Colonic mucosa (tissue), 4 donors: ENCODE data around the gene MMP13. TPM values are rescaled to one million over a fixed set of nuclear protein-coding genes. Genes with fewer than 3 reads are reported as not detected.
"Not testable (repeated sequence)": the region's sequence is repeated elsewhere in the genome, so short reads cannot be mapped to it uniquely, and the experiment has no call there.

Experiments
- DNase-seq: peaks from one replicate; pipeline ENCODE4 v3.0.0-alpha.2; 2020
- H3K27ac ChIP-seq: fragments of 200-600 bp; one replicate; pipeline ENCODE4 v1.8.0; 2021
- H3K27me3 ChIP-seq: fragments of 200-600 bp; one replicate; pipeline ENCODE4 v1.8.0; 2021
- H3K36me3 ChIP-seq: fragments of 200-600 bp; one replicate; pipeline ENCODE4 v1.8.0; 2021
- H3K4me1 ChIP-seq: fragments of 200-600 bp; one replicate; pipeline ENCODE4 v1.8.0; 2021; ENCODE audit warnings: mild to moderate bottlenecking
- H3K4me3 ChIP-seq: fragments of 200-600 bp; one replicate; pipeline ENCODE4 v1.8.0; 2021
- H3K9ac ChIP-seq, 2 donors: one replicate each; pipeline ENCODE4 v1.7.0; 2013; ENCODE audit warnings: control low read depth in 2 of 2, low read depth in 2 of 2, low read length in 2 of 2
- H3K9me3 ChIP-seq: fragments of 200-600 bp; one replicate; pipeline ENCODE4 v1.8.0; 2021
- CTCF ChIP-seq: fragments of 200-600 bp; IDR thresholded peaks from one replicate; pipeline ENCODE4 v1.8.0; 2022; ENCODE audit warnings: antibody characterized with exemption, mild to moderate bottlenecking
- intact Hi-C: fragments of 100-400 bp; cut with DNase I; formaldehyde crosslinking; loops from one replicate; pipeline ENCODE4 v1.14.1; 2022
- total RNA-seq, 2 donors: library from RNA; stranded (reverse); fragmentation: NEBNext Ultra II Directional in 1 of 2; extraction: Animal tissue kit (Norgen Biotek cat#: 25700) in 1 of 2; gene quantifications; one replicate each; pipeline ENCODE4 v1.2.1, GENCODE V29; 2021
- donor health status: healthy.
- donor health status: DM: no; HTN: no; CAD: no.
- donor health status: DM: no; HTN: no; CAD: no.

MMP13 gene
- total RNA-seq, 2 donors from 2014 or later, result not detected

GRCh38 chr11:102912482-102912830, 43.1 kb downstream of the MMP13 start:
- no peaks in the 10 kb centered on the region for H3K27me3 ChIP-seq
- no peak overlapping the region for H3K27ac ChIP-seq
- no peaks in the 10 kb centered on the region for H3K9me3 ChIP-seq
- no peak overlapping the region for H3K4me3 ChIP-seq
- no peak overlapping the region for H3K9ac ChIP-seq
- no peak for TF ChIP-seq CTCF
- intact Hi-C loops, result no loop called here
- no peaks in the 10 kb centered on the region for H3K4me1 ChIP-seq
- no peaks in the 10 kb centered on the region for H3K36me3 ChIP-seq
- DNase-seq, result no peak

GRCh38 chr11:102911758-102912481, 43.6 kb downstream of the MMP13 start:
- no peak overlapping the region for H3K27ac ChIP-seq
- no peak for TF ChIP-seq CTCF
- intact Hi-C loops, result no loop called here

GRCh38 chr11:102905848-102906247, 49.7 kb downstream of the MMP13 start:
- H3K4me3 ChIP-seq, H3K9ac ChIP-seq, H3K36me3 ChIP-seq, H3K27ac ChIP-seq, H3K9me3 ChIP-seq, H3K27me3 ChIP-seq, DNase-seq, intact Hi-C loops, H3K4me1 ChIP-seq: not testable (repeated sequence)

More at GRCh38 chr11:102911758-102912481, 43.6 kb downstream of the MMP13 start:
- Histone ChIP-seq H3K9ac (no peak overlapping the region), H3K27me3 (no peaks in the 10 kb centered on the region), H3K4me3 (no peak overlapping the region), H3K9me3 (no peaks in the 10 kb centered on the region), H3K36me3 (no peaks in the 10 kb centered on the region), H3K4me1 (no peaks in the 10 kb centered on the region)
- DNase-seq, result no peak

GRCh38 chr11:102903895-102904294, 51.6 kb downstream of the MMP13 start:
- H3K9me3 ChIP-seq, H3K4me1 ChIP-seq, H3K4me3 ChIP-seq, H3K36me3 ChIP-seq, DNase-seq, intact Hi-C loops, H3K27ac ChIP-seq, H3K9ac ChIP-seq, H3K27me3 ChIP-seq: not testable (repeated sequence)

- Histone ChIP-seq H3K9me3 (no peaks in the 10 kb centered on the region), H3K27ac (no peak overlapping the region), H3K4me1 (no peaks in the 10 kb centered on the region), H3K27me3 (no peaks in the 10 kb centered on the region), H3K9ac (no peak overlapping the region), H3K4me3 (no peak overlapping the region), H3K36me3 (no peaks in the 10 kb centered on the region)
- TF ChIP-seq CTCF, result no peak
- intact Hi-C loops, result no loop called here
- no peak for DNase-seq
Observed at GRCh38 chr11:102900346-102900745, 55.2 kb downstream of the MMP13 start.

Other genes starting within 250 kb of the MMP13 start
- under 1 TPM in 1 of 2 donors, not detected in 1; 0.16 TPM for gene MMP27, start 250.0 kb downstream of the MMP13 start, total RNA-seq
- gene MMP8, start 230.8 kb downstream of the MMP13 start, total RNA-seq, result not detected
- under 1 TPM in 1 of 2 donors, not detected in 1; 0.40 TPM for gene MMP10, start 175.1 kb downstream of the MMP13 start, total RNA-seq
- gene MMP1, start 157.6 kb downstream of the MMP13 start, total RNA-seq, result 1 to 10 TPM in 1 of 2 donors, under 1 TPM in 1; 0.42 to 2.9 TPM
- 1 to 10 TPM; 1.1 to 1.6 TPM for gene MMP3, start 112.1 kb downstream of the MMP13 start, total RNA-seq
- gene MMP12, start 80.8 kb downstream of the MMP13 start, total RNA-seq, result 10 to 100 TPM in 1 of 2 donors, 1 to 10 TPM in 1; 2.3 to 11.7 TPM
- gene DCUN1D5, start 136.4 kb upstream of the MMP13 start, total RNA-seq, result 10 to 100 TPM; 14.7 to 25.4 TPM
- 1 to 10 TPM; 2.1 to 2.8 TPM for gene DYNC2H1, start 153.7 kb upstream of the MMP13 start, total RNA-seq